K562 (cell line): Measurements from ENCODE around the gene NT5E. TPM values are rescaled to one million over a fixed set of nuclear protein-coding genes. Genes with fewer than 3 reads are reported as not detected.

Source experiments
- EGR1 ChIP-seq: fragments of 450-650 bp; conservative IDR thresholded peaks from 2 replicates; pipeline ENCODE4 v1.6.1; 2017; ENCODE audit warnings: mild to moderate bottlenecking
- HIVEP1 ChIP-seq: fragments of 250-450 bp; sonication (Bioruptor Pico); IDR thresholded peaks from 2 replicates; pipeline ENCODE4 v1.4.0; 2020; ENCODE audit warnings: mild to moderate bottlenecking
- KDM4B ChIP-seq, 2 experiments: fragments of 450-650 bp in 1 of 2; sonication (generic) in 1 of 2; IDR thresholded peaks; 2 replicates each; pipeline ENCODE4 v1.6.1; 2016 to 2017; ENCODE audit warnings: borderline replicate concordance in 2 of 2, antibody characterized with exemption in 1 of 2, low read depth in 1 of 2, mild to moderate bottlenecking in 1 of 2
- MED1 ChIP-seq: sonication (generic); formaldehyde crosslinking; IDR thresholded peaks from 2 replicates; pipeline ENCODE4 v1.8.1; 2023; ENCODE audit warnings: missing genetic modification reagents, borderline replicate concordance
- RERE ChIP-seq: sonication (generic); formaldehyde crosslinking; IDR thresholded peaks from 2 replicates; pipeline ENCODE4 v1.8.0; 2023; ENCODE audit warnings: missing genetic modification reagents, mild to moderate bottlenecking, borderline replicate concordance
- SMC3 ChIP-seq: conservative IDR thresholded peaks from 2 replicates; pipeline ENCODE4 v1.6.1; 2011; ENCODE audit warnings: low read depth, low read length, improper control_type of control experiment; ENCODE audit not compliant: insufficient read depth
- ZNF740 ChIP-seq, 3 experiments: fragments of 200-800 bp in 1 of 3; sonication (Bioruptor generic) in 1 of 3; sonication (generic) in 1 of 3; formaldehyde crosslinking in 1 of 3; IDR thresholded peaks; 2 replicates each; pipeline versions ENCODE4 v1.6.1 to v1.8.0; 2016 to 2022; ENCODE audit warnings: mild to moderate bottlenecking in 2 of 3, missing compliant biosample characterization in 2 of 3, missing genetic modification characterization in 2 of 3, missing genetic modification reagents in 1 of 3
- polyA plus RNA-seq, 8 experiments: library from polyadenylated mRNA; depleted of rRNA in 4 of 8; stranded (reverse) in 5 of 8; unstranded in 3 of 8; fragments of >200 nt; fragmentation: Nextera tagmentation in 2 of 8; fragmentation: Illumina TruSeq in 1 of 8; extraction: Ambion mirVana in 2 of 8; extraction: Trizol in 1 of 8; gene quantifications; 2 replicates each; pipeline versions ENCODE4 v1.2.1 to v1.2.3, GENCODE V29; 2011 to 2014; ENCODE audit warnings: inconsistent platforms in 1 of 8, missing spikeins in 1 of 8
- total RNA-seq, 7 experiments: library from RNA; depleted of rRNA in 6 of 7; stranded (reverse); fragments of >200 nt in 6 of 7; fragmentation: Illumina TruSeq in 2 of 7; extraction: Trizol in 2 of 7; gene quantifications; 2 replicates each; pipeline versions ENCODE4 v1.2.1 to v1.2.3, GENCODE V29; 2011 to 2021; ENCODE audit warnings: low replicate concordance in 1 of 7

NT5E gene
- total and polyA plus RNA-seq, 9 of the 15 experiments (the other 6 are each of a cell fraction or from before 2014, with no cell fraction given) = 0.01 to 0.13 TPM; not detected in 7

DNA sequence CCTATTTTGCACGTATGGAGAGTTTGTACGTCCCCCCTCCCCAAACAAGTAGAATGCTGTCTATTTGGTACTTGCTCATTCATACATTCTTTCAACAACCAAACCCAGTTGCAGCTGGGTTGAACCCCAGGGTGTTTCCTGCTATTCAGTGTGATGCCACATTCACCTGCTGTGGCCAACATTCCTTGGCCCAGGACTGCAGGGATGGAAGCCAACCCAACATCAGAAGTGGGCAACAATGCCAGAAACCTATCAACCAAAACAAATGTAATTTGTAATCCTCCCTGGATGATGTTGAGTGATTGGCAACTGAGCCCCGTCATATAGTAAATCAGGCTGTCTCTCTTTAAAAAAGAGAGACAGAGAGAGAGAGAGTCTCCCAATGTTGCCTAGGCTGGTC, 8.9 kb downstream of the NT5E start (continued):
- TF ChIP-seq RERE (CRISPR knock-in tag) (no peak), EGR1 (no peak), ZNF740 (CRISPR knock-in tag; IDR thresholded peaks at IDR 0.05) (no peak), ZNF740 (tag; IDR thresholded peaks at IDR 0.05) (no peak), SMC3 (no peak), KDM4B (IDR thresholded peaks at IDR 0.05; ENCODE audit: borderline replicate concordance in 2 of 2, low read depth in 1 of 2) (no peak), HIVEP1 (CRISPR knock-in tag) (no peak), MED1 (no peak)
